ENCODE measurements around the gene RAB1B.

RAB1B gene

GRCh38 chr11:66230156-66230555 is 38.3 kb upstream of the RAB1B start:
- no peak overlapping the region for H3K4me3 ChIP-seq (ENCODE audit: low read length)
- no peak for DNase-seq (ENCODE audit: low read depth)
- TF ChIP-seq CTCF (conservative IDR thresholded peaks at IDR 0.05; ENCODE audit: low read depth, low read length): no peak

GRCh38 chr11:66230978-66231377 is 37.5 kb upstream of the RAB1B start:
- no peak for TF ChIP-seq CTCF (conservative IDR thresholded peaks at IDR 0.05; ENCODE audit: low read depth, low read length)
- no peak overlapping the region for H3K4me3 ChIP-seq (ENCODE audit: low read length)
- no peak for DNase-seq (ENCODE audit: low read depth)

- no peak for DNase-seq (ENCODE audit: low read depth)
- TF ChIP-seq CTCF (conservative IDR thresholded peaks at IDR 0.05; ENCODE audit: low read depth, low read length): no peak
- no peak overlapping the region for H3K4me3 ChIP-seq (ENCODE audit: low read length)
These were observed 36.9 kb upstream of the RAB1B start for GRCh38 chr11:66231561-66231960.

- TF ChIP-seq CTCF (conservative IDR thresholded peaks at IDR 0.05; ENCODE audit: low read depth, low read length): no peak
- no peak overlapping the region for H3K4me3 ChIP-seq (ENCODE audit: low read length)
- DNase-seq (ENCODE audit: low read depth): no peak
These were observed 35.7 kb upstream of the RAB1B start for GRCh38 chr11:66232769-66233168.

GRCh38 chr11:66233301-66233700 is 35.1 kb upstream of the RAB1B start:
- H3K4me3 ChIP-seq (ENCODE audit: low read length): no peak overlapping the region
- no peak for DNase-seq (ENCODE audit: low read depth)
- no peak for TF ChIP-seq CTCF (conservative IDR thresholded peaks at IDR 0.05; ENCODE audit: low read depth, low read length)

GRCh38 chr11:66235141-66235540 is 33.3 kb upstream of the RAB1B start:
- no peak overlapping the region for H3K4me3 ChIP-seq (ENCODE audit: low read length)
- DNase-seq (ENCODE audit: low read depth): no peak
- TF ChIP-seq CTCF (conservative IDR thresholded peaks at IDR 0.05; ENCODE audit: low read depth, low read length): no peak

GRCh38 chr11:66237867-66238266 is 30.6 kb upstream of the RAB1B start:
- no peak overlapping the region for H3K4me3 ChIP-seq (ENCODE audit: low read length)
- DNase-seq (ENCODE audit: low read depth): no peak
- TF ChIP-seq CTCF (conservative IDR thresholded peaks at IDR 0.05; ENCODE audit: low read depth, low read length): no peak

Data from retinal pigment epithelial cell (primary cell).